Right hindlimb (tissue), 1 donor: ENCODE results near the gene TSPAN19.
"Not testable (repeated sequence)": the region's sequence is repeated elsewhere in the genome, so short reads cannot be mapped to it uniquely, and the experiment has no call there.

ENCODE experiments used
- DNase-seq: peaks from one replicate; pipeline ENCODE4 v3.0.0-alpha.2; 2018

The TSPAN19 gene

GRCh38 chr12:85036234-85036707, at the start of gene TSPAN19, which contains the start of gene LRRIQ1:
TSPAN19 (minus strand) TSS chr12:85036277; CDS start chr12:85029946, 6,331 bp downstream.
LRRIQ1 (plus strand) TSS chr12:85036351; CDS start chr12:85038177, 1,826 bp downstream.
- DNase-seq: peak; percentile 87

- no peak for DNase-seq
Measured at GRCh38 chr12:85085066-85085465, 49.0 kb upstream of the TSPAN19 start.

GRCh38 chr12:85076688-85077430, 40.8 kb upstream of the TSPAN19 start:
- DNase-seq: no peak

GRCh38 chr12:85072826-85073225, 36.7 kb upstream of the TSPAN19 start:
- no peak for DNase-seq

- no peak for DNase-seq
Measured at GRCh38 chr12:85065837-85066482, 29.9 kb upstream of the TSPAN19 start.

GRCh38 chr12:85060916-85061315, 24.8 kb upstream of the TSPAN19 start:
- DNase-seq: no peak

GRCh38 chr12:85059594-85059993, 23.5 kb upstream of the TSPAN19 start:
- DNase-seq: no peak

GRCh38 chr12:85058339-85058738, 22.3 kb upstream of the TSPAN19 start:
- DNase-seq: no peak

GRCh38 chr12:85057370-85057963, 21.4 kb upstream of the TSPAN19 start:
- DNase-seq: no peak

GRCh38 chr12:85043829-85044228, 7.8 kb upstream of the TSPAN19 start:
- no peak for DNase-seq

- DNase-seq: no peak
Measured at GRCh38 chr12:85041395-85041794, 5.3 kb upstream of the TSPAN19 start.

GRCh38 chr12:85036733-85037132, 656 bp upstream of the TSPAN19 start:
- DNase-seq: no peak

- DNase-seq: no peak
Measured at GRCh38 chr12:85029456-85029855, 6.6 kb downstream of the TSPAN19 start.

GRCh38 chr12:85018098-85018497, 18.0 kb downstream of the TSPAN19 start:
- no peak for DNase-seq

- no peak for DNase-seq
Measured at GRCh38 chr12:85017618-85018017, 18.5 kb downstream of the TSPAN19 start.

- DNase-seq: no peak
Measured at GRCh38 chr12:85017133-85017532, 18.9 kb downstream of the TSPAN19 start.

- no peak for DNase-seq
Measured at GRCh38 chr12:85016413-85016812, 19.7 kb downstream of the TSPAN19 start.

GRCh38 chr12:85007836-85008235, 28.2 kb downstream of the TSPAN19 start:
- DNase-seq: no peak

GRCh38 chr12:85006206-85006605, 29.9 kb downstream of the TSPAN19 start:
- DNase-seq: no peak

GRCh38 chr12:85005615-85006014, 30.5 kb downstream of the TSPAN19 start:
- DNase-seq: no peak

- not testable (repeated sequence) for DNase-seq
Measured at GRCh38 chr12:85005047-85005446, 31.0 kb downstream of the TSPAN19 start.

- DNase-seq: no peak
Measured at GRCh38 chr12:85004204-85004603, 31.9 kb downstream of the TSPAN19 start.

GRCh38 chr12:85002778-85003296, 33.2 kb downstream of the TSPAN19 start:
- no peak for DNase-seq

GRCh38 chr12:85000729-85001128, 35.3 kb downstream of the TSPAN19 start:
- no peak for DNase-seq
